Right lobe of liver (tissue), 4 donors: ENCODE measurements around the gene NELFB.

Source experiments
- CTCF ChIP-seq, 4 donors: fragments of 200-600 bp in 3 of 4; fragments of 450-650 bp in 1 of 4; IDR thresholded peaks; one replicate each; pipeline versions ENCODE4 v1.5.1 to v1.8.0; 2016 to 2022; ENCODE audit warnings: antibody characterized with exemption in 4 of 4, mild to moderate bottlenecking in 2 of 4
- POLR2A ChIP-seq: fragments of 450-650 bp; IDR thresholded peaks from one replicate; pipeline ENCODE4 v1.6.1; 2017; ENCODE audit warnings: antibody characterized with exemption, mild to moderate bottlenecking
- donor health status: DM: no; HTN: no; CAD: no.
- donor health status: DM: no; HTN: no; CAD: no.
- donor health status: DM: no; HTN: yes; CAD: no.

- TF ChIP-seq POLR2A (peak; percentile 50), CTCF (IDR thresholded peaks at IDR 0.05) (no peak)
These were observed 31.8 kb upstream of the NELFB start for GRCh38 chr9:137223078-137223970.
